Measurements from ENCODE around the gene ADPRH.

The ADPRH gene

GRCh38 chr3:119598410-119599098, 19.3 kb downstream of the ADPRH start:
- DNase-seq: no peak

DNA sequence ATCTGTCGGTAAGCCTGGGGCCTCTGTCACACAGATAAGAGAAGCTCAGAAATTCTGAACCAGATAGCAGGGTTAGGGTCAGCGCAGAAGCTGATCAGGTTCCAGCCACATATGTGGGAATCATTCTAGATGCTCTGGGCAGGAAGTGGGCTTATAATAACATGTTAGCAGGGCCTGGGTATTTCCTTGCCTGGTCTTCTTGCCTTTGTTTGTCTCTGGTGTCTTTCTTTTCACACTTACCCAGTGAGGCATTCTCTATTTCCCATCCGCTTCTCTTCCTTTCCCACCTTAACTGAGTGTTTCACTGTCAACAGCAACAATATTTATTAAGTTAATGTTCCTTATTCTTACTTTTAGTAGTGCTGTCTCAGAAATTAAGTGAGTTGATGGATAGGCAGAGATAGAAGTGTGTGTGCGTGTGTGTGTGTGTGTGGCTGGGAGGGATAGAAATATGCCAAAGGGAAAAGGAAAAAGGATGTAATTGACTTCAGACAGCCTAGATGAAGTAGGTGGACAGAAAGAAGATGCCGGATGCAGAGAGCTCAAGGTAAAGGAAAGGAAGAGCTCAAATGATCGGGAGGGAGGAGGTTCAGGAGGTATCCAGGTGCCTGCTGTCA, 20.4 kb downstream of the ADPRH start:
- DNase-seq: no peak

DNA sequence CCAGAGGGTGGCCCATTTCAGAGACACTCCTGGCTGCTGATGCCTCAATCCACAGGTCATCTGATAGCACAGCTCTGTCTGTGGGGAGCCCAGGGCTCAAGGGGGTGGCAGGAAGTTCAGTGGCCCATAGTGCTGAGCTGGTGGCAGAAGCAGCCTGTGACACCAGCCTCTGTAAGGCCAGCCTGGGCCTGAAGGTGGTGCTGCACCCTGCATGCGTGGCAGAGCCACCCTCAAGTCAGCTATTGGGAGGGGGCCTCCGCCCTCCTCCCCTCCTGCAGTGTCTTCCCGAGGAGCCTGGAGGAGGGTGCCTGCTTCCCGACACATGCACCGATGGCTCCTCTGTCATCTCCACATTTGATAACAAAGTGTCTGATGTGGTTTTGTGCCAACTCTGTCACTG, 21.4 kb downstream of the ADPRH start:
- no peak for DNase-seq

GRCh38 chr3:119601154-119601553, 21.9 kb downstream of the ADPRH start:
- DNase-seq: no peak

- no peak for DNase-seq
Measured at GRCh38 chr3:119602676-119603075, 23.4 kb downstream of the ADPRH start.

- DNase-seq: no peak
Measured at GRCh38 chr3:119604878-119605277, 25.6 kb downstream of the ADPRH start.

DNA sequence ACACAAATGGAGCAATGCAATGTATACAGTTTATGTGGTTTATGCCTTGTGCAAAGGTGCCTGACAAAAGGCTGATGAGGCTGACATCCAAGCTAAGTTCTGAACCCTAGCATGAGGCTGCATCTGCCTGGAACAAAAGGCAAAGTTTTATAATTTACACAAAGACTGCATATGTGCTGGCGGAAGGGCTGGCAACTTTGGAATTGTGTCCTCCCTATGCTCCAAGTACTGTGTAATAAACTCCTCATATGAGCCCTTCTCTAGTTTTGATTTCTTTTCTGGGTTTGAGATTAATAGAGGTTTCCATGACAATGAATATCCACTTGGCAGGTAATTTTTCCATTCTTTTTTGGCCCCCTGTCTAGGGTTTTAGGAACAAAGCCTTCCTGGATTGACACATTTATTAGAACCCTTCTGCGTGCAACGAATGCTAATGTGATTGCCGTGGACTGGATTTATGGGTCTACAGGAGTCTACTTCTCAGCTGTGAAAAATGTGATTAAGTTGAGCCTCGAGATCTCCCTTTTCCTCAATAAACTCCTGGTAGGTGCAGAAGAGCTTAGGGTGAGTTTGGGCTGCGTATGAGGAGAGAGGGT, 29.2 kb downstream of the ADPRH start:
- no peak for DNase-seq

DNA sequence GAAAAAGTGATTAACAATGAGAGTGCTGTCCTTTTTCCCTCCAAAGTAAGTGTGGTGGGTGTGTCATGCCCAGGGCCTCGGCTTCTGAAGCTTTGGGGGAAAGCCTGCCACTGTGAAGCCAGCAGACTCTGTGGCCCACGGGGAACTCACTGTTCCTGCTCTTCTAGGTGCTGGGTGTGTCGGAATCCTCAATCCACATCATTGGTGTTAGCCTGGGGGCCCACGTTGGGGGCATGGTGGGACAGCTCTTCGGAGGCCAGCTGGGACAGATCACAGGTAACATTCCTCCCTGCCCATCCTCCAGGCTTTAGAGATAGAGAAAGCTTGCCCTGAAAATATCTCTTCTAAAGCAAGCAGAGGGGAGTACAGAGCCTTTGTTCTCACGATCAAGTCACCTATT, 30.0 kb downstream of the ADPRH start:
- DNase-seq: no peak

- DNase-seq: no peak
Measured at GRCh38 chr3:119611664-119612063, 32.4 kb downstream of the ADPRH start.

- DNase-seq: no peak
Measured at GRCh38 chr3:119613201-119613600, 33.9 kb downstream of the ADPRH start.

DNA sequence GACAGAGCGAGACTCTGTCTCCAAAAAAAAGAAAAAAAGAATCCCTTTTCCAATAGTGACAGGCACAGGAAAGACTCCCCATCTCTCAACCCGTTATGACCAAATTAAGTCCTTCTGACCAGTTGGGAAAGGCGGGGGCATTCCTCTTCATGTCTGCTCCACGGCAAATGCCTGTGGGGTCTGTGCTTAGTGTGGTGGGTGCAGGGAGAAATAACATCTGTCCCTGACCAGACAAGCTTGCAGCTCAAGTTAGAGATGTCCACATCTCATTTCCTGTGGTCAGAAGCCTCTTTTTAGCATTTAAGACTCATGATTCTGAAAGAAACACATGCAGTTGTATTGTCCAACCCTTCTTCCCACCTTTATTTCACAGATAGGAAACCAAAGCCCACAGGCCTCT, 34.6 kb downstream of the ADPRH start:
- DNase-seq: no peak

- DNase-seq: no peak
Measured at GRCh38 chr3:119616056-119616455, 36.8 kb downstream of the ADPRH start.

DNA sequence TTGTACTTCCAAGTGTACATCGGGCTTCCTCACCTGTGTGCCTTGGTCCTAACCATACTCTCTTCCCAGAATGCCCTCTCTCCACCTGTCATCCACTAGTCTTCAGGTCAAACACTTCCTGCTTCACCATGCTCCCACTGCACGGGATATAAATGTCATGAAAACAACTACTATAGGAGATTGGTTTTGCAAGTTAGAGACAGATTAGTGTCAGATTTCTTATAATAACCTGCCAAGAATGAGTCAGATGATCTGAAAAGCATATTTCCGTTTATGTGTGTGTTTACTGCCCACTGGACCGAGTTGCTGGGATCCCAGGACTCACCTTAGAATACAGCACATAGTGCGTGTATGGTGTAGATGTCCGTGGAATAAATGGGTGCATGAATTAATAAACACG, 39.8 kb downstream of the ADPRH start:
- DNase-seq: no peak

DNA sequence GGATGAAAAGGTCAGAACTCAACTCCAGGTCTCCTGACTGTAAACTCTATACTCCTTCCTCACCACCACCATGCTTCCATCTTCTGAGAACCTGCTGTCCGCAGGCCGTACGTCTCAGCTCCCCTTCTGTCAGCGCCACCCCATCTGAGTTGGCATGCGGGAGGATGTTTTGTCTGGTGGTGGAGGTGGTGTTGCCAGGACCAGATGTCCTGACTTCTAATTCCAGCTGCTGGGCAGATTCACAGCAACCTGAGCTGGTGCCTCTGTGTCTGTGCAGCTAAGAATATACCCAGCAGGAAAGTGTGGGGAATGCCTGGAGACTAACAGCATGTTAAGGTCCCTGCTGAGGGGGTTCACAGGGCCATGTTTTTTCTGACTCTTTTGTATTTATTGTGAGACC, 41.6 kb downstream of the ADPRH start:
- no peak for DNase-seq

GRCh38 chr3:119624002-119624720, 44.9 kb downstream of the ADPRH start:
- DNase-seq: no peak

- DNase-seq: no peak
Measured at GRCh38 chr3:119625451-119626153, 46.3 kb downstream of the ADPRH start.

- DNase-seq: no peak
Measured at GRCh38 chr3:119626196-119626595, 46.9 kb downstream of the ADPRH start.

- DNase-seq: no peak
Measured at GRCh38 chr3:119627461-119627860, 48.2 kb downstream of the ADPRH start.

- no peak for DNase-seq
Measured at GRCh38 chr3:119628390-119628789, 49.1 kb downstream of the ADPRH start.

DNA sequence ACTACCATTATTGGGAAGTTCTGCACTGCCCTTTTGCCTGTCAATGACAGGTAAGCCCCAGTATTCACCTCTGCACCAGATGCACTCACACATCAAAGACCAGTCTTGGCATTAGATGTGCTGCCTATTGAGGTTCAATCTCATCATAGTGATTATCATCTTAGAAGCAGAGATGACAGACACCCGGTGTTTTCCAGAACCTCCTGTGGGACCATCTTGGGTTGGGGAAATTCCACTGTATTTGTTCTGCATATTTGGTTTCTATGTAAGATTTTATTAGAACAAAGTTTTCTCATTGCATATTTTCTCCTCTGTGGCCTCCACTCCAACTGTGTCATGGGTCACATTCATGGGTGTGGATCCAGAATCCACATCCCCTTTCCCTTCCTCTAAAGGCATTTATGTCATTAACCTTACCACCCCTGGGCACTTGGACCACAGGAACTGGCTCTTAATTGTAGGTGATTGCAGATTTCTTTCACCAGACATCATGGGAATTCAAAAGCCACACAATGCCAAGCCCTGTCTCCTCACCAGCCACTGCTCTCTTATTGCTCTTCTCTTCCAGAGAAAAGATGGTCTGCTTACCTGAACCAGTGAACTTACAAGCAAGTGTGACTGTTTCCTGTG, 49.6 kb downstream of the ADPRH start:
- no peak for DNase-seq

GRCh38 chr3:119630128-119630879, 51.0 kb downstream of the ADPRH start:
- no peak for DNase-seq

- DNase-seq: no peak
Measured at GRCh38 chr3:119630880-119631329, 51.6 kb downstream of the ADPRH start.

Data from hippocampal formation (tissue), 2 donors.